Heart left ventricle (tissue), 13 donors: ENCODE results near the gene RBM38.

Source experiments
- CTCF ChIP-seq, 12 donors: fragments of 200-600 bp; sonication (generic) in 4 of 12; IDR thresholded peaks; one replicate each; pipeline versions ENCODE4 v1.5.0 to v1.8.0; 2018 to 2022; ENCODE audit warnings: antibody characterized with exemption in 12 of 12, mild to moderate bottlenecking in 5 of 12
- POLR2A ChIP-seq, 2 donors: fragments of 450-650 bp; IDR thresholded peaks; one replicate each; pipeline ENCODE4 v1.6.1; 2017; ENCODE audit warnings: antibody characterized with exemption in 2 of 2, mild to moderate bottlenecking in 2 of 2, moderate library complexity in 2 of 2
- donor health status: ischemic (EF 13 %, LVEDD 7.1; RV severe dilation, severe dysfunction).
- donor health status: DM: no; HTN: yes; CAD: no.
- donor health status: DM: no; HTN: no; CAD: no.
- donor health status: ischemic (EF 25% LVEDD 6.9; RV normal size, moderate dysfunction).
- donor health status: ischemic (EF 25% LVEDD 5.7; RV mildly dilated, moderate dysfunction).
- donor health status: ischemic (EF 35%, LVEDD 5.7; RV mildly dilated, moderate dysfunction).
- donor health status: nonischemic (EF 11% LVEDD 7.7; RV severe dilation, severe dysfunction).
- donor health status: DM: yes; HTN: yes; CAD: no.
- donor health status: PGD.
- donor health status: ischemic (EF 29% LVEDD 5.4; RV normal size, mild dysfunction).
- donor health status: nonischemic (EF 23%, LVEDD 6.1; RV moderate dilation, normal function).

GRCh38 chr20:57377350-57377749 lies 13.8 kb upstream of the RBM38 start:
- TF ChIP-seq CTCF (IDR thresholded peaks at IDR 0.05) = no peak
- no peak for TF ChIP-seq POLR2A (IDR thresholded peaks at IDR 0.05)
